Endometrial microvascular endothelial cells (primary cell): ENCODE results near the gene CLINT1. TPM values are rescaled to one million over a fixed set of nuclear protein-coding genes. Genes with fewer than 3 reads are reported as not detected.

Source experiments
- in situ Hi-C: cut with HindIII; loops from 2 replicates; pipeline ENCODE4 v1.10.0; 2017; ENCODE audit warnings: low sequenced_read_pairs, low pct_unique_long_range_greater_than_20kb; ENCODE audit errors: inconsistent ontology term
- total RNA-seq: library from RNA; depleted of rRNA; stranded (reverse); fragments of >200 nt; gene quantifications from one replicate; pipeline ENCODE4 v1.2.3, GENCODE V29; 2015; ENCODE audit errors: inconsistent ontology term

The CLINT1 gene
- total RNA-seq, 1 donor from 2014 or later, result 71.0 TPM

DNA sequence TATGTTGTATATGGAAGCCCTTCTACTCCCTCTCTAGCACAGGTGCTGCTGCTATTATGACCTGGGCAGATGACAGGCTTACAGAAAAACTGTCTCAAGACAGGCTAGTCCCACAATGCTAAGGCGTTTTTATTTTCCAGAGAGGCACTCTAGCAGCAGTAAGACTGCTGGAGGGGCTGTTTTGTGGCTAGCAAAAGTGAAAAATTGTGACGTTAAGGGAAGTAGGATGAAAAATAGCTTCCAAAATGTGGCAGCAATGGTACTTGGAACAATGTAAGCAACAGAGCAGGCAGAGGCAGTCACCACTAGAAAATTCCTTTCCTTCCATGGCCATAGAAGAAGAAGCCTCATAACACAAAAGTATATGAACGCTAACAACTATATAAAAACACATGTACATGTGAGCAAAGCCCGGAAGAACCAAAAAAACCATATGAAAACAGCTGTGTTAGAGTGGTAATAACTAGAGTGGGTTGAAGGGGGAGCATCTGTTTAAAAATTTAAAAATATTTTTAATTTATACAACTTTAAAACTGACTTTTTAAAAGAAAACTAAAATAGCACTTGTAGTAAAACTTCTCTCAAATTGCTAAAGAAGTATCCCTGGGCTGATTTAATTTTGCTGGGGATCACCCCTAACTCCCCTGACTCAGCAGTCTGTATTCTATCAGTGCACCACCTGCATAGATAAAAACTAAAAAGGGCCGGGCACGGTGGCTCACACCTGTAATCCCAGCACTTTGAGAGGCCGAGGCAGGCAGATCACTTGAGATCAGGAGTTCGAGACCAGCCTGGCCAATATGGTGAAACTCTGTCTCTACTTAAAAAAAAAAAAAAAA lies 30.6 kb downstream of the CLINT1 start:
- in situ Hi-C loops, result no loop called here

DNA sequence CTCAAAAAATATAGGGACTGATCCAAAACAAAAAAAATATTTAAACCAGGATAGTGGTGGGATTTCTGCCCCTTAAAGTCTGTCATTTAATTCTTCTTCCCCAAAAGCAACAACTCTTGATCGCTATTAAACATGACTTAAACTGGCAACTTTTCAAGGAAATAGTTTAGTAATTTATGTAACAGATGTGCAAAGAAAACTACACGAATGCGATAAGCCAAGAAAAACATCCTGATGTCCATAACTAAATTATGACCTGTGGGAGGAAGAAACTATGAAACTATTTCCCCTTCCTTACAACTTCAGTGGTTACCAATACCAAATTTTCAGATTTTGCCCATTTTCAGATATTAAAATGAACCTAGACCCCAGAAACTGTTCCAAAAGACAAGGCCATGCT lies 31.5 kb downstream of the CLINT1 start:
- in situ Hi-C loops, result no loop called here

DNA sequence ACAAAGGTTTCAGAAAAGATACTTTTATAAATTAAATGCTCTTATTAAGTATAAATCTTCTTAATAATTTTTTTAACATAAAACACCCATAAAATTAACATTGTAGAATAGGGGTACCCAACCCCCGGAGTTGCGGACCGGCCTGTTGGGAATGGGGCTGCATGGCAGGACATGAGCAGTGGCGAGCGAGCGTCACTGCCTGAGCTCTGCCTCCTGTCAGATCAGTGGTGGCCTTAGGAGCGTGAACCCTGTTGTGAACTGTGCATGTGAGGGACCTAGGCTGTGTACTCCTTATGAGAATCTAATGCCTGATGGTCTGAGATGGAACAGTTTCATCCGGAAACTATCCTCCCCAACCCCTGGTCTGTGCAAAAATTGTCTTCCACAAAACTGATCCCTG lies 35.3 kb downstream of the CLINT1 start:
- in situ Hi-C loops, result no loop called here

DNA sequence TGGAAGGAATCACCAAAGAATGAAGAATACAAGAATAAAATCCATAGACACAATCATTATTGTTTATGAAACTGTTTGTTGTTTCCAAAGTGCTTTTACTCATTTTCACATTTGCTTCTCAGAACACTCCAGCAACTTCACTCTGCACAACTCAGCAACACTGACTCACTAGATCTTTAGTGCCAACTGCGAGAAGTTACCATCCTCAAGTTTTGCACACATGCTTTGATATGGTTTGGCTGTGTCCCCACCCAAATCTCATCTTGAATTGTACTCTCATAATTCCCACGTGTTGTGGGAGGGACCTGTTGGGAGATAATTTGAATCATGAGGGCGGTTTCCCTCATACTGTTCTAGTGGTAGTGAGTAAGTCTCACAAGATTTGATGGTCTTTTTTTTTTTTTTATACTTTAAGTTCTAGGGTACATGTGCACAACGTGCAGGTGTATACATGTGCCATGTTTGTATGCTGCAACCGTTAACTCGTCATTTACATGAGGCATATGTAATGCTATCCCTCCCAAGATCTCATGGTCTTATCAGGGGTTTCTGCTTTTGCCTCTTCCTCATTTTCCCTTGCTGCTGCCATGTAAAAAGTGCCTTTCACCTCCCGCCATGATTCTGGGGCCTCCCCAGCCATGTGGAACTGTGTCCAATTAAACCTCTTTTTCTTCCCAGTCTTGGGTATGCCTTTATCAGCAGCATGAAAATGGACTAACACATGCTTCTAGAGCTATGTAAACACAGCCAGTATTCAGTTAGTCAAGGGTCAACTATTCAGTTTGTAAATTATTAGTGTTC lies 36.9 kb downstream of the CLINT1 start:
- in situ Hi-C loops, result no loop called here

DNA sequence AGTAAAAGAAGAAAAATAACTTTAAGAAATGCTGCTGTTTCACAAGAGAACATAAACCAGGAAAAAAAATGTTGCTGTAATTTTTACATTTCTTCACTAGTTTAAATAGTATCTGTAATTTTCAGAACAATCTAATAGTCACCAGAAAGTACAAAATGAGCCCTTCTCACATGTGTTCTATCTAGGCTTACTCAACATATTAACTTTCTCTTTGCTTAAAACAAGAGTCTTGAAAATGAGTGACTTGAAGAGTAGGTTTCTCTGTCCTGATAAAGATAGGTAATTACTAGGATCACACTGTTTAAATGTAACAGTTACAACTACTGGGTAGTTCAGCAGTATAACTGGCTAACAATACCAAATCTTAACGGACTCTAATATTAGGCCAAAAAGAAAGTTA lies 37.5 kb downstream of the CLINT1 start:
- in situ Hi-C loops, result no loop called here

DNA sequence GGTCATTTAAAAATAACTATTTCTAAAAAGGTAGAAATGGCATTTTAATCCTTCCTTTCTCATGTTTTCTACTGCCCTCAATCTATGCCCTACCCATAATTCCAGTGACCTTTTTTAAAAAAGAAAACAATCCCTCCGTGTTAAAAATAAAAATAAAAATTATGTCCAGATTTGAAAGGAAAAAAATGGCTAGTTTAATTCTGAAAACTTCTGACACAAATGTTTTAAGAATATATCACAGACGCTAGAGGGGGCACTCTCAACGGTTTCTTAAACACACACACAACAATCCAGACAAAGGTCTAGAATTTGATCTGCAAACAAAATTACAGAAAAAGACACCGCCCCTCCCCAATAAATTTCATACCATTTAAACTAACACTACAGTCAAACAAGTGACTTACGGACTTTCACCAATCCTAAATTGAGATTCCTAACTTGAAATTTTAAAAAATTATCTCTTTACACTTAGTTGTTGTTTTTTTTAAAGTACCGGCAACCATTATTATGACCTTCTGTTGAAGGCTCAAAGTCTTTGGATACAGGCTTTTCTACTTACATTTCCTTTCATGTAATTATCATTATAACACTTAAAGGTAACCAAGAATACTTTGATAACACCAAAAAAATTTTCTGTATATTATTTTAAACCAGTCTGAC lies 38.2 kb downstream of the CLINT1 start:
- in situ Hi-C loops, result no loop called here

DNA sequence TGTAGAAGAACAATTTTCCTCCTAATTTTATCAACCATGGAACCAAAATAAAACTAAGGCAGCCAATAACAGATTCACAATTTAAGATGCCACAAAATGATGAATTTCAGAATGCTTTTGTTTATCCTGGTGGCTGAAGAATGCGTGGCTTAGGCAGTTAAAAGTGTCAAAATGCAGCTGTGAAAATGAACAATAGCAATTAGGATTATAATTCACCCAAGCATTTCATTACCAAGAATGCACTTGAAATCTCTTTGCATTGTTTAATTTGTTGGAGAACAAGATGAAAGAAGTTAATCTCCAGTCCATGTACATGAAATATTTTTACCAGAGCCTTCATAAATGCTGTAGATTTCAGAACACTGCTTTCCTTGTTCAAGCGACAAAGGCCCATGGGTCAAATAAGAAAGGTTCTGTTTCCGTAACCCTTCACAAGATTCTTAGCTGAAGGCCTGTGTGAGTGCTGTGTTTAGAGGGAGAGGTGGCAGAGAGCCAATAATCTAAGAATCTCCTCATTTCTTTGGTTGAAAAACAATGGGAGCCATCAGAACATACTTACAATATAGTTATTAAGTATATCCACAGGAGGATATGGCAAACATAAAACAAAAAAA lies 39.3 kb downstream of the CLINT1 start:
- in situ Hi-C loops, result no loop called here

DNA sequence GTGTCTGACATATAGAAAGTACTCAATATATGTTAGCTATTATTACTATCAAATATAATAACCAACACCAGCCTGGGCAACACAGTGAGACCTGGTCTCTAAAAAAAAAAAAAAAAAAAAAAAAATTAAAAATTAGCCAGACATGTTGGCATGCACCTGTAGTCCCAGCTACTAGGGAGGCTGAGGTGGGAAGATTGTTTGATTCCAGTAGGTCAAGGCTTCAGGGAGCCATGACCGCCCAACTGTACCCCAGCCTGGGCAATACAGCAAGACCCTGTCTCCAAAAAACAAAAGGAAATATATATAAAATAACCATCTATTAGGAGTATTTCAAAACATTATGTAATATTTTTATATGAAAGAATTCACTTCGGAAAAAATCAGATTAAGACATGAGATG lies 40.6 kb downstream of the CLINT1 start:
- in situ Hi-C loops, result no loop called here

DNA sequence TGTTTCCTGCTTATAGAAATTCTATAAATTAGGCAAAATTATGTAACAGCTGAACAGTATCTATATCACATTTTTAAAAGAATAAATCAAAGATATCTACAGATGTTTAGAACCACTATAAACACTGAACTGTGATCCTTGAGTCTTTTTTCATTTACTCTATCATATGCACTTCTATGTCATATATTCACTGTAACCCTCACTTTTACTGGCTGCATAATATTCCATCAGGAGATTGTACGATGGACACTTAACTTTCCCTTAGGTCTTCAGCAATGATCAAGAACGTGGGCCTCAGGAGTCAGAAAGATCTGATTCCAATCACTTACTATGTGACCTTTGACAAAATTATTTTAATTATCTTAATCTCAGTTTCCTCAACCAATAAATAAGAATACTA lies 41.0 kb downstream of the CLINT1 start:
- in situ Hi-C loops, result no loop called here

DNA sequence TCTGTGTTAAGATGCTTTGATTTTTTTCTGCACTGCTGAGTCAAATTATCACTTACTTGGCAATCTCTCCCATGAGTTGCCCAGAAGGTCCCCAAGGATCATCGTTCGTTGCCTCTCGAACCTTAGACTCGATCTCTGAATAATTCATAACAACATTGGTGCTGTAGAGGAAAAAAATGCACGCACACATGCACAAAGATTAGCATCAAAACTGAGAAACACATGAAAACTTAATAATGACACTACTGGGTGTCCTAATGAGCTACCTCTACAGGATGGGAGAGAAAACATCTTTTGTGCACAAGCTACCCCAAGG lies 41.6 kb downstream of the CLINT1 start:
- in situ Hi-C loops, result no loop called here

DNA sequence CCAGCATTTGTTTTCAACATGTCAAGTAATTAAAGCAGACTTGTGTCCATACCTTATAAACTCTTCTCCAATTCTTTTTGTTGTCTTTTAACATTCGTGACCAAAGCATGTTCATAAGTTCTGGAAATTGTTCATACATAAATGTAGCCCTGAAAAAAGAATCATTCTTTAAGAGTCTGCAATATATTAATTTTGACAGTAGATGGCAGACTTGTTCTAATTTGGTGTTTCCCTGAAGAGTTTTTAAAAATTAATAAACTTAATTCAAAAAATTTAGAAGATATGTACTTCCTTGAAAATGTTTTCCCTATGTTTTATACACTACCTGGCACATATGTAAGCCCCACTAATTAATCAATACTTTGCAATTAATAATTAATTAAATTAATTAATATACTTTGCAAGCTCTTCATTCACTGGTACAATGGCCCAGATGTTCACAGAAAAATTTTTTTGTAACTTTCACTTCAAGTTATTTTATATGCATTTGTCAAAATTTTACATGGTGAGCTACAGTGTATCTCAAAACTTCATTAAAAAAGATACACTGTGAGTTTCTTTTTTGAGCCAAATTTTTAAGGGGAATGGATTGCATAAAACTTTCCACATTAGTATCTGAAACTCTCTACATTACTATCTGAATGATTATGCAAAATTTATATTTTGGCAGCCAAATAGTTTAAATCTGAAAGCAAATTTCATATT lies 42.1 kb downstream of the CLINT1 start:
- in situ Hi-C loops, result no loop called here

DNA sequence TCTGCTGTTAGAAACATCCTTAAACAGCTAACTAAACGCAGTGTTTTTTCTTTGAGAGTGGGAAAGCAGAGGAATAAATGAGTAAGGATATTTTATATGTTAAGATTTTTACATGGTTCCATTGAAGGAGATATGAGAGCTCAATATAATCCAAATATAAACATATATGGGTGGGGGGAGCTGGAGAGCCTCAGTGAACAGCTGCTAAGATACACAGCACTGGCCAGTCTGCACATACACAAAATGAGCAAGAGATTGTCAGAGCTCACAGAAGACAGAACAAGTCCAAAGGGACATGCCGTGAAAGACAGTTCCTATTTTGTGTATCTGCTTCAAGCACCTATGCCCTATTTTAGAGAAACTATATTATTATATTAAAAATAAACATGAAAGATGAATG lies 46.9 kb downstream of the CLINT1 start:
- in situ Hi-C loops, result no loop called here

DNA sequence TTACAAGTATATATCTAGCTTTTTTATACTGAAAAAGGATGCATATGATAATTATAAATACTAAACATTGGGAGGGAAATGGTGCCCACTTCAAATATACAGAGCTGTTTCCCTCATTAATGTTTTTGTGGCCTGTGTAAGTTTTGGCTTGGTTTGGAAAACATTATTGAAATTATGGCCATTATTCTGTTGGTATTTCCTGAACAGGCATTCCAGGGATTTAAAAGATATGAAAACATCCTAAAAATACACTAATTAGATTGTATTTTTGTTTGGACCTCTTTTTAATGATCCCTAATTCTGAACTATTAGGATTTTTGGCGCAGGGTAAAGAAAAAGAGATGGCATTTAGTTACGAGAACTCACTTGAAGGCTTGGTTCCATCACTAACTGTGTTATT lies 50.9 kb downstream of the CLINT1 start:
- in situ Hi-C loops, result no loop called here

DNA sequence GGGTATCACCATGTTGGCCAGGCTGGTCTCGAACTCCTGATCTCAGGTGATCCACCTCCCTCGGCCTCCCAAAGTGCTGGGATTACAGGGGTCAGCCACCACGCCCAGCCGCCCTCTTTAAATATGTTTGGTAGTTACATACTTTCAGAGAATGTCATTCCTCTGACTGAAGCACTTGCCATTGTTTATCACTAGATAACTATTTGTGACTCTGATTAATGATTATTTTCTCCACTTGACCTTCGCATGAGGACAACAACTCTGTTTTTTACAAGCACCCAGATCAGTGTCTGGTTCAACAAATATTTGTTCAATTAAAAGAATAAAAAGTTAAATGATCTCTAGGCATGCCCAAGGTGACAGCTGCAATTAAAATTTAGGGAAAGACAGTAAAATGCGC lies 56.2 kb downstream of the CLINT1 start:
- in situ Hi-C loops, result no loop called here

DNA sequence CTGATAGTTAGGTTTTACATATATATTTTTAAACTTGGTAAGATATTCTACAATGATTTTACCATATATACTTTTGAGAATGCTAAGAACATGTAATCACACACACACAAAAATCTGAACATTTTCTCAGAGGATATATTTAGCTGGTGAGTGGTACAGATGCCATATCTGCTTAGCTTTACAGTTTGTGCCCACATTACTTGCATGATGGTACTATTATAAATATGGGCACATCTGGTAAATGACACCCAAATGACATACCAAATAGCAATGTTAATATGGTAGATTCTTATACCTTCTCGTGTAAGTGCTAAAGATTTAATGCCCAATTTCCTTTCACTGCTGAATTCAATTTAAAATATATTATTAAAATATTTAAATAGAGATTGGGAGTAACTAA lies 58.8 kb downstream of the CLINT1 start:
- in situ Hi-C loops, result no loop called here

DNA sequence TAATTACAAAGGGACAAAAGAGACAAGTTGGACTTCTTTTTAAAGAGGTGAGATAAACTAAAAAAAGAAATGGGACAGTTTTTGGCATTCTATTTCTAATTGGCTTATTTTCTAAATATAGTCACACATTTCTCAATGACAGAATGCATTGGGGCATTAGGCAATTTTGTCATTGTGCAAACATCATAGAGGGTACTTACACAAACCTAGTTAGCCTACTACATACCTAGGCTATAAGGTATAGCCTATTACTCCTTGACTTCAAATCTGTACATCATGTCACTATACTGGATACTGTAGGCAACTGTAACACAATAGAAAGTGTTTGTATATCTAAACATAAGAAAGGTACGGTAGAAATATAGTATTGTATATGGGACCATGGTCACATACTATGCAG lies 59.4 kb downstream of the CLINT1 start:
- in situ Hi-C loops, result no loop called here

DNA sequence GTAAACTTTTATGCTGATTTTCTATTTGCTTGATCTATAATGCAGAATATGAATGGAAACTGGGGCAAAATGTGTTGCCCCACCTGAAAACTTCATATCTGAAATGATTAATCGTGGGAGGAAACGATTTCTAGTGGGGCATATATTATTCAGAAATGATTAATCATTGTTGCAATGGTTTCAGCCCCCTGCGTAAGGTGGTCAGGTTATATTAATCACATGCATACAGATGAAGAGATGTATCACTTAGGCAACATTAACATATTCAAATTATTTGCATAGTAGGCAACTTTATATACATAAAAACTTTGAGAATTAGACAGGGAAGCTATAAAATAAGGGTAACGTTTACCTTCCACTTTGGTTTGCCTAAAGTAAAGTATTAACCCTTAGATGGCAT lies 65.6 kb downstream of the CLINT1 start:
- in situ Hi-C loops, result no loop called here

DNA sequence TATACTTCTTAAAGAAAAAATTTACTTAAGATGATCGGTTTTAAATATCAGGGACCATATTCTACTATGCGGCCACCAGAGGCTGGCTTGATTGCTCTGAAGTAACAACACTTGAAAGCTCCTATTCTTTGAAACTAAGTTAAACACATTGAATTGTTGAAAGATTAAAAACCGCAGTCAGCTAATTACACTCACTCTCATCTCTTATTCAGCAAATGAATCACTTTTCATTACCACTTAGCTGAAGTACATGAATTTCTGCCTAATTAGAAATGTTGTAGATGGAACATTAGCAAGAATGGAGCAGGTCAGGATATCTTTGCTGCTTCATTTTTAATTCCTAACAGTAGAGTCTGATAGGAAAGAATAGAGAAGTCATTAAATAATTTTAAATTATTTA lies 73.1 kb downstream of the CLINT1 start:
- in situ Hi-C loops, result no loop called here

DNA sequence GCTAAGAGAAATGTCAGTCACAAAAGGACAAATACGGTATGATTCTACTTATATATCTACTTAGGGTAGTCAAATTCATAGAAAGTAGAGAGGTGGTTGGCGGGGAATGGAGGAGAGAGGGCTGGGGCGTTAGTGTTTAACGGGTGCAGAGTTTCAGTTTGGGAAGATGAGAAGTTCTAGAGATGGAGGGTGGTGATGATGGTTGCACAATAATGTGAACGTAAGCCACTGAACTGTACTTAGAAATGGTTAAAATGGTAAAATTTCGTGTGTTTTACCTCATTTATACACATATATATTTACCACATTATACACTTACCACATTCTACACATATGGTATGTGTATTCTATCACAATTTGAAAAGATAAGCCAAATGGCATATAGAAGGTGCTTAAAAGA lies 79.7 kb downstream of the CLINT1 start:
- in situ Hi-C loops, result no loop called here
